HFFc6 (cell line): Measurements from ENCODE around the gene VIPR2. TPM values are rescaled to one million over a fixed set of nuclear protein-coding genes. Genes with fewer than 3 reads are reported as not detected.

Source experiments
- DNase-seq: peaks from one replicate; pipeline ENCODE4 v3.0.0-alpha.2; 2018
- H3K27ac Mint-ChIP-seq: 2 replicates; pipeline ENCODE4 v1.8.0; 2020; ENCODE audit warnings: mild to moderate bottlenecking, mixed read lengths
- H3K27me3 Mint-ChIP-seq: 2 replicates; pipeline ENCODE4 v1.8.0; 2021; ENCODE audit warnings: mild to moderate bottlenecking, moderate library complexity, mixed read lengths; ENCODE audit not compliant: insufficient read depth
- H3K36me3 Mint-ChIP-seq: 2 replicates; pipeline ENCODE4 v1.8.0; 2021; ENCODE audit warnings: low read depth, mixed read lengths
- H3K4me1 Mint-ChIP-seq: 2 replicates; pipeline ENCODE4 v1.8.0; 2020; ENCODE audit warnings: low read depth, mixed read lengths
- H3K4me3 Mint-ChIP-seq: 2 replicates; pipeline ENCODE4 v1.8.0; 2020; ENCODE audit warnings: mild to moderate bottlenecking, moderate library complexity, mixed read lengths
- H3K9me3 Mint-ChIP-seq: 2 replicates; pipeline ENCODE4 v1.8.0; 2020; ENCODE audit warnings: mild to moderate bottlenecking, mixed read lengths
- CTCF ChIP-seq: fragments of 200-600 bp; sonication (generic); IDR thresholded peaks from 2 replicates; pipeline ENCODE4 v1.5.0; 2021; ENCODE audit warnings: antibody characterized with exemption, mild to moderate bottlenecking
- long read RNA-seq: library from polyadenylated mRNA; unstranded; transcript quantifications from one replicate; pipeline ENCODE4 v2.0.0, GENCODE V29; 2019
- total RNA-seq, 6 experiments: library from RNA; stranded (reverse); fragmentation: NEBNext Ultra II Directional; extraction: Animal tissue kit (Norgen Biotek cat#: 25700); gene quantifications; 2 replicates in 1 of 6; 3 replicates in 5 of 6; pipeline ENCODE4 v1.2.3, GENCODE V29; 2021

Gene VIPR2
- not detected for total RNA-seq
- long read RNA-seq: 0 reads

GRCh38 chr7:159144758-159145489, at the start of gene VIPR2:
VIPR2 (minus strand) TSS chr7:159144867; CDS start chr7:159144771, 96 bp downstream.
- peaks cover 2% of the 10 kb centered on the region; the same call in 1 of the 2 replicates for H3K27me3 Mint-ChIP-seq
- peaks cover 15% of the 10 kb centered on the region for H3K9me3 Mint-ChIP-seq
- no peak for DNase-seq
- no peaks in the 10 kb centered on the region for H3K36me3 Mint-ChIP-seq
- H3K4me3 Mint-ChIP-seq: no peak within 1 kb of the TSS
- no peaks in the 10 kb centered on the region for H3K4me1 Mint-ChIP-seq
- H3K27ac Mint-ChIP-seq: no peak within 1 kb of the TSS
- TF ChIP-seq CTCF: no peak

- Mint-ChIP-seq H3K36me3 (no peaks in the 10 kb centered on the region), H3K9me3 (peaks cover 36% of the 10 kb centered on the region), H3K4me1 (no peaks in the 10 kb centered on the region), H3K4me3 (no peak overlapping the region), H3K27ac (no peak overlapping the region), H3K27me3 (no peaks in the 10 kb centered on the region)
- DNase-seq: no peak
- TF ChIP-seq CTCF: no peak
These were observed 49.0 kb upstream of the VIPR2 start for GRCh38 chr7:159193543-159194090.

- no peak for TF ChIP-seq CTCF
- H3K27ac Mint-ChIP-seq: no peak overlapping the region
- H3K27me3 Mint-ChIP-seq: no peaks in the 10 kb centered on the region
- H3K9me3 Mint-ChIP-seq: peaks cover 32% of the 10 kb centered on the region
- no peak overlapping the region for H3K4me3 Mint-ChIP-seq
- H3K4me1 Mint-ChIP-seq: no peaks in the 10 kb centered on the region
- no peak for DNase-seq
- no peaks in the 10 kb centered on the region for H3K36me3 Mint-ChIP-seq
These were observed 48.2 kb upstream of the VIPR2 start for GRCh38 chr7:159192725-159193453.

GRCh38 chr7:159192013-159192412, 47.3 kb upstream of the VIPR2 start:
- Mint-ChIP-seq H3K4me3 (no peak overlapping the region), H3K36me3 (no peaks in the 10 kb centered on the region), H3K27ac (no peak overlapping the region), H3K9me3 (peaks cover 27% of the 10 kb centered on the region), H3K27me3 (no peaks in the 10 kb centered on the region), H3K4me1 (no peaks in the 10 kb centered on the region)
- no peak for TF ChIP-seq CTCF
- DNase-seq: no peak

GRCh38 chr7:159191236-159191635, 46.6 kb upstream of the VIPR2 start:
- DNase-seq: no peak
- Mint-ChIP-seq H3K27me3 (no peaks in the 10 kb centered on the region), H3K4me3 (no peak overlapping the region), H3K9me3 (peaks cover 29% of the 10 kb centered on the region), H3K36me3 (no peaks in the 10 kb centered on the region), H3K4me1 (no peaks in the 10 kb centered on the region), H3K27ac (no peak overlapping the region)
- no peak for TF ChIP-seq CTCF
